Subcutaneous abdominal adipose tissue (tissue), 5 donors: ENCODE measurements around the gene H6PD.

Source experiments
- H3K27ac ChIP-seq: one replicate; pipeline ENCODE4 v1.7.0; 2013; ENCODE audit warnings: low read depth, mild to moderate bottlenecking, inconsistent platforms, low read length, moderate library complexity
- H3K27me3 ChIP-seq, 5 donors: one replicate each; pipeline ENCODE4 v1.7.0; 2013; ENCODE audit warnings: low read length in 5 of 5, inconsistent platforms in 1 of 5; ENCODE audit not compliant: control insufficient read depth in 5 of 5, insufficient read depth in 4 of 5
- H3K36me3 ChIP-seq, 5 donors: one replicate each; pipeline ENCODE4 v1.7.0; 2013; ENCODE audit warnings: low read length in 5 of 5; ENCODE audit not compliant: control insufficient read depth in 5 of 5, insufficient read depth in 5 of 5
- H3K4me1 ChIP-seq, 5 donors: one replicate each; pipeline ENCODE4 v1.7.0; 2013; ENCODE audit warnings: low read length in 5 of 5, mild to moderate bottlenecking in 3 of 5, moderate library complexity in 1 of 5; ENCODE audit not compliant: control insufficient read depth in 5 of 5, insufficient read depth in 5 of 5
- H3K4me3 ChIP-seq, 5 donors: one replicate each; pipeline ENCODE4 v1.7.0; 2013; ENCODE audit warnings: low read length in 5 of 5, low read depth in 1 of 5
- H3K9ac ChIP-seq, 5 donors: one replicate each; pipeline ENCODE4 v1.7.0; 2013; ENCODE audit warnings: low read length in 5 of 5, mild to moderate bottlenecking in 4 of 5, moderate library complexity in 3 of 5
- H3K9me3 ChIP-seq, 5 donors: one replicate each; pipeline ENCODE4 v1.7.0; 2013; ENCODE audit warnings: low read length in 5 of 5; ENCODE audit not compliant: control insufficient read depth in 5 of 5
- donor health status: healthy.
- donor health status: healthy.
- donor health status: healthy.
- donor health status: healthy.
- donor health status: healthy.

Gene H6PD

GRCh38 chr1:9265037-9265436, 30.5 kb downstream of the H6PD start:
- Histone ChIP-seq H3K36me3 (peaks cover 0 to 73% (median 51%) of the 10 kb centered on the region in 5 donors), H3K9me3 (no peaks in the 10 kb centered on the region), H3K27ac (no peak overlapping the region), H3K4me1 (peaks cover 0 to 10% (median 8%) of the 10 kb centered on the region in 5 donors), H3K9ac (no peak overlapping the region), H3K27me3 (no peaks in the 10 kb centered on the region), H3K4me3 (no peak overlapping the region)

DNA sequence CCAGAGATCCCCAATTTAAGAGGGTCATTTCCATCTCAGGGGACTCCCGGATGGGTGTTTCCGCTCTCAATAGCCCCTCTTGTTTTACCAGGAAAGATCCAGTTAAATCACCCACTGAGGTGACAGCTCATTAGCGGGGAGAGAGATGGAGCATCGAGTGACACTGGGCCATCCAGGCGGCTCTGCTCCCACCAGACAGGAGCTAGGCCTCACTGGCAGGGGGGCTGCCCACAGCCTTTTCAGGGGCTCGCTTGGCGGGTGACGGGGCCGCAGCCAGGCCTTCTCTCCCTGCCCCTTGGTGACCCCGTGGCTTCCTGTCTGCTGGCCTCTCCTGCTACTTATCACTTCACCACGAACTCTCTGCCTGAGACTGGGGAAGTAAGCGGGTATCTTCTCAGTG, 31.4 kb downstream of the H6PD start:
- Histone ChIP-seq H3K9me3 (no peaks in the 10 kb centered on the region), H3K9ac (no peak overlapping the region), H3K27me3 (no peaks in the 10 kb centered on the region), H3K27ac (no peak overlapping the region), H3K4me3 (no peak overlapping the region), H3K36me3 (peaks cover 0 to 70% (median 53%) of the 10 kb centered on the region in 5 donors), H3K4me1 (peaks cover 0 to 14% (median 9%) of the 10 kb centered on the region in 5 donors)

DNA sequence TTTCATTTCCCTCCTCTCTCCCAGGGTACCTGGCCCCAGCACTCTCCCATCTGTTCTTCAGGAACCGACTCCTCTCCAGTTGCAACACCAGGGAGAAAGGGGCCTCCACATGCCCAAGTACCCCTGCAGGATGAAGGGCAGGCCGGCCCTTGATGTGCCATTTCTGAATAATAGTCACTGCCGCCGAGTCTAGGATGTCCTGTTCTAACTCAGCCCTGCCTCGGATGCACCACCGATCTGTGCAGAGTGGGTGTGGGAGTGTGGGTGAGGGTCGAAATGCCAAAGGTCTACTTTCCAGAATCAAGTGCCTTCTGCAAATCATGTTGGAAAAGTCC, 32.7 kb downstream of the H6PD start:
- no peak overlapping the region for H3K9ac ChIP-seq
- H3K27me3 ChIP-seq, result no peaks in the 10 kb centered on the region

DNA sequence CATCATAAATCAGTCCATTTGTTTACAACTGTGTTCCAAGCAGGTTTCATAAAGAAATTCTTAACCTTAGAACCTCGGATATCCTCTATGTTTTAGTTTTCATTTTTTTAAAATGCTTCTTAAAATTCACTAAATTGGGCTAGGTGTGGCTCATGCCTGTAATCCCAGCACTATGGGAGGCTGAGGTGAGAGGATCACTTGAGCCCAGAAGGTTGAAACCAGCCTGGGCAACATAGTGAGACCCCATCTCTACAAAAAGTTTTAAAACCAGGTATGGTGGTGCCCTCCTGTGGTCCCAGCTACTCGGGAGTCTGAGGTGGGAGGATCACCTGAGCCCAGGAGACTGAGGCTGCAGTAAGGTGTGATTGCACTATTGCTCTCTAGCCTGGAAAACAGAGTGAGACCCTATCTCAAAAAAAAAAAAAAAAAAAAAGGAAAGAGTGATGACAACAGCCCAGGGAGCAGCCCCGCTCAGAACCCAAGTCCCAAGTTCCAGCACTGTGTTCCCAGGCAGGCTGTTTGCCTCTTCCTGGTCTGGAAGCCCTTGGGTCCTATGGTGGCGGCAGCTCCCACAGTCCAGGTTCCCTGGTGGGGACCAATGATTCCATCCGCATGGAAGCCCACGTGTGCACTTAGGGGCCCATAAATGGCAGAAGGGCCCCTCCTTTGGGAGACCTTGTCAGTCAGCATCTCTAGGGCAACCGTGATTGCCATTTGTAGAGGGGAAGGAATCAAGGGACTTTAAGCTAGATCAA, 33.4 kb downstream of the H6PD start:
- Histone ChIP-seq H3K27me3 (no peaks in the 10 kb centered on the region), H3K4me3 (no peak overlapping the region), H3K4me1 (peaks cover 0 to 14% (median 9%) of the 10 kb centered on the region in 5 donors), H3K36me3 (peaks cover 0 to 56% (median 37%) of the 10 kb centered on the region in 5 donors), H3K27ac (no peak overlapping the region), H3K9ac (no peak overlapping the region), H3K9me3 (no peaks in the 10 kb centered on the region)

More for the DNA sequence above, 32.7 kb downstream of the H6PD start:
- Histone ChIP-seq H3K36me3 (peaks cover 0 to 63% (median 44%) of the 10 kb centered on the region in 5 donors), H3K4me3 (no peak overlapping the region), H3K4me1 (peaks cover 0 to 14% (median 9%) of the 10 kb centered on the region in 5 donors), H3K9me3 (no peaks in the 10 kb centered on the region), H3K27ac (no peak overlapping the region)

GRCh38 chr1:9269078-9269501, 34.5 kb downstream of the H6PD start:
- Histone ChIP-seq H3K27ac (no peak overlapping the region), H3K9me3 (no peaks in the 10 kb centered on the region), H3K9ac (no peak overlapping the region), H3K36me3 (peaks cover 0 to 45% (median 26%) of the 10 kb centered on the region in 5 donors), H3K27me3 (no peaks in the 10 kb centered on the region), H3K4me3 (no peak overlapping the region), H3K4me1 (peaks cover 0 to 14% (median 9%) of the 10 kb centered on the region in 5 donors)

GRCh38 chr1:9269721-9270120, 35.1 kb downstream of the H6PD start:
- no peak overlapping the region for H3K27ac ChIP-seq
- no peaks in the 10 kb centered on the region for H3K9me3 ChIP-seq
- H3K4me1 ChIP-seq, result peaks cover 0 to 14% (median 9%) of the 10 kb centered on the region in 5 donors
- H3K4me3 ChIP-seq, result no peak overlapping the region
- no peak overlapping the region for H3K9ac ChIP-seq
- no peaks in the 10 kb centered on the region for H3K27me3 ChIP-seq
- peaks cover 0 to 39% (median 19%) of the 10 kb centered on the region in 5 donors for H3K36me3 ChIP-seq

DNA sequence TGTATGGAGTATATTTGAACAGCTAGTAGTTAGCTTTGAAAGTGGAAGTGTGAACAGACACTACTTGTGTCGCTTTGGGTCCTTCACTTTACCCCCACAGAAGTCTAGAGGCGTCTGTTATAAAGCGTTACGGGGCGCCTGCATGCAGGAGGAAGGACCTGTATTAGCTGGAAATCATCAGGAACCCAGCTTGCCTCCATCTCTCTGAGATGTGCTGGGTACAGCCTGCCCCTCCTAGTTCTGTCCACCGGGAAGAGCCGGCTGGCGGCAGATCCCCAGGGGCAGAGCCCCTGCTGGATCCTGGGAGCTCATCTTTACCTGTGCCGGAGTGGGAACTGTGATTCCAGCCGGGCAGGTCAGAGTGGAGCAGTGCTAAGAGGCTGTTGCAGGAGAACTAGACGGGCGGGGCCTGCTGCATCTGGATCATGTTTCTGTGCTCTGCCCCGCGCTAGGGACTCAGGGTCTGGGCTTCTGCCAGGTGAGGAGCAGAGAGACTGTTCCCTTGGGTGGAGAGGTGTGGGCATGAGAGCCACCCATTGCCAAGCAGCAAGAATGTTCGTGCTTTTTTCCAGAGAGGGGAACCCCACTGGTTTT, 35.8 kb downstream of the H6PD start:
- no peak overlapping the region for H3K9ac ChIP-seq
- H3K9me3 ChIP-seq, result no peaks in the 10 kb centered on the region
- H3K27me3 ChIP-seq, result no peaks in the 10 kb centered on the region
- peaks cover 0 to 19% (median 9%) of the 10 kb centered on the region in 5 donors for H3K4me1 ChIP-seq
- no peak overlapping the region for H3K27ac ChIP-seq
- peaks cover 0 to 32% (median 13%) of the 10 kb centered on the region in 5 donors for H3K36me3 ChIP-seq
- H3K4me3 ChIP-seq, result no peak overlapping the region

DNA sequence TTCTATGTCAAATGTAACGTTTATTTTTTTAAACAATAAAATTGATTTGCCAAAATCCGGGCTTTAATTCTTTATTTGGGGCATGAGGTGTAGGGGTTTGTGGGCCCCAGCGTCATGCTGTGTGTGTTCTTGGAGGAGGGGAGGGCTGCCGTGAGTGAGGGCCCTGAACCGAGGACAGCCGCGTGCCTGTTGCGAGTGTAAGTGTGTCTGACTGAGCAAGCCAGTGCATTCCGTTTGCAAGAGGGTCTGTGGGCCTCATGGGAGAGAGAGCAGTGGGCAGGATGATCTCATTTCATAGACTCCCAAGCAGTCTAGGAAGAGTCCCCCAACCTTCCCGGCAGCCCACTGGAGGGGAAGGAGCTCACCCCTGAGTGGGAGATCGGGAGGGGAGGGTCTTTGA, 36.7 kb downstream of the H6PD start:
- peaks cover 0 to 25% (median 13%) of the 10 kb centered on the region in 5 donors for H3K36me3 ChIP-seq
- H3K9me3 ChIP-seq, result no peaks in the 10 kb centered on the region
- H3K9ac ChIP-seq, result no peak overlapping the region
- no peak overlapping the region for H3K4me3 ChIP-seq
- no peak overlapping the region for H3K27ac ChIP-seq
- peaks cover 3 to 26% (median 12%) of the 10 kb centered on the region in 5 donors for H3K4me1 ChIP-seq
- no peaks in the 10 kb centered on the region for H3K27me3 ChIP-seq

DNA sequence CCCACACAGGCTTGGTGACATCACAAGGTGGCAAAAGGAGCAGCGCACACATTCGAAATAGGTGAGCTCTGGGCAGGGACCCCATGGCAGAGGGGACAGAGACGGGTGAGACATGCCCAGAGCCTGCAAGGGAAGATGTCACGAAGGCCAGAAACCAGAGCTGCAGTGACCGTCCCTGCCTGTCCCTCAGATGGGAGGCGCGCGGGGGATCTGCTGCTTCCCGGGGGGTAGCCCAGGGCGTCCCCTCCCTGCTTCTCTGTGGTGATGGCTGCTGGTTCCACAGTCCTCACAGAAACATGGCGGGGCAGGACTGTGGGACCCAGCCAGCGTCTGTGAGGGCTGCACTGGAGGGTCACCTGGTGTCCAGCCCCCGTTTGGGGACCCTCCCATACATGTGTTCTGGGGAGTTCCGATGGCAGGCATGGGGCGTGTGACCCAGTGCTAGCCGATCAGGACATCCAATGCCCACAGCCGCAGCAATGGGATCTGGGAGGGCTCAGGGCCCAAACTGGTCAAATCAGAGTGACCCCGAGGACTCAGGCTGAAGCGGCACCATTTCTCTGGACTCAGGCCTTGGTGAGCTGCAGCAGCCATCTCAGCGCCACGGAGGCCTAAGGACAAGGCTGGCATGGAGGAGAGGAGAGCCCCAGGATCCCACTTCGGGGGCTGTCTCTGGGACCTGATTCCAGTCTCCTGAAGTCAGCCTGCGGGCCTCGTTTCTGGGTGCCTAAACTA, 37.5 kb downstream of the H6PD start:
- H3K4me3 ChIP-seq, result no peak overlapping the region
- H3K27ac ChIP-seq, result no peak overlapping the region
- H3K4me1 ChIP-seq, result peaks cover 3 to 21% (median 12%) of the 10 kb centered on the region in 5 donors
- H3K27me3 ChIP-seq, result no peaks in the 10 kb centered on the region
- H3K9ac ChIP-seq, result no peak overlapping the region
- H3K36me3 ChIP-seq, result peaks cover 0 to 22% (median 13%) of the 10 kb centered on the region in 5 donors
- H3K9me3 ChIP-seq, result no peaks in the 10 kb centered on the region

GRCh38 chr1:9273177-9273576, 38.6 kb downstream of the H6PD start:
- Histone ChIP-seq H3K27me3 (no peaks in the 10 kb centered on the region), H3K27ac (no peak overlapping the region), H3K9me3 (no peaks in the 10 kb centered on the region), H3K4me1 (peaks cover 3 to 24% (median 16%) of the 10 kb centered on the region in 5 donors), H3K4me3 (no peak overlapping the region), H3K9ac (no peak overlapping the region), H3K36me3 (peaks cover 0 to 20% (median 13%) of the 10 kb centered on the region in 5 donors)
